GM12873 (cell line): ENCODE measurements around the gene KATNAL1.

Experiments
- TF ChIP-seq, protein P1 (sequence below): IDR thresholded peaks from 2 replicates; pipeline ENCODE4 v1.5.1; 2012; ENCODE audit warnings: low read depth, mild to moderate bottlenecking, moderate library complexity, low read length, control low read depth; ENCODE audit not compliant: insufficient read depth; ENCODE audit errors: missing control alignments

The KATNAL1 gene

GRCh38 chr13:30256713-30257467, 50.5 kb downstream of the KATNAL1 start:
- TF ChIP-seq, protein P1, sequence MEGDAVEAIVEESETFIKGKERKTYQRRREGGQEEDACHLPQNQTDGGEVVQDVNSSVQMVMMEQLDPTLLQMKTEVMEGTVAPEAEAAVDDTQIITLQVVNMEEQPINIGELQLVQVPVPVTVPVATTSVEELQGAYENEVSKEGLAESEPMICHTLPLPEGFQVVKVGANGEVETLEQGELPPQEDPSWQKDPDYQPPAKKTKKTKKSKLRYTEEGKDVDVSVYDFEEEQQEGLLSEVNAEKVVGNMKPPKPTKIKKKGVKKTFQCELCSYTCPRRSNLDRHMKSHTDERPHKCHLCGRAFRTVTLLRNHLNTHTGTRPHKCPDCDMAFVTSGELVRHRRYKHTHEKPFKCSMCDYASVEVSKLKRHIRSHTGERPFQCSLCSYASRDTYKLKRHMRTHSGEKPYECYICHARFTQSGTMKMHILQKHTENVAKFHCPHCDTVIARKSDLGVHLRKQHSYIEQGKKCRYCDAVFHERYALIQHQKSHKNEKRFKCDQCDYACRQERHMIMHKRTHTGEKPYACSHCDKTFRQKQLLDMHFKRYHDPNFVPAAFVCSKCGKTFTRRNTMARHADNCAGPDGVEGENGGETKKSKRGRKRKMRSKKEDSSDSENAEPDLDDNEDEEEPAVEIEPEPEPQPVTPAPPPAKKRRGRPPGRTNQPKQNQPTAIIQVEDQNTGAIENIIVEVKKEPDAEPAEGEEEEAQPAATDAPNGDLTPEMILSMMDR, result no peak

DNA sequence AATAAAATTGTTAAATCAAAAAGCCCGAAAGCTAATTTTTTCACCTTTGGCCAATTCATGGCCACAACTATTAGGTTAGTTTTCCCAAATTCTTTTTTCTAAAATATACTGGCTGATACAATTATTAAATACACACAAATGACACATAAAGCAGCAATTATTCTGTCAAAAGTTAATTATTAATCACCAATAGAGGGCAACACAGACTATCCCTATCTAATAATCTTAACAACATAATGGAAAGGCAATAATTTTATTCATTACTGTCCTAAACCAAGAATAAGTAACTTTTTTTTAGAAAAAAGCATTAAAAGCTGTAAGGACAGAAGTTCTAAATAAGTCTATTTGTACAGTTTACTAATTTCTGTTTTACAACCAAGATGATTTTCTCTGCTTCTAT, 51.7 kb downstream of the KATNAL1 start:
- TF ChIP-seq, protein P1, result no peak

GRCh38 chr13:30253830-30254229, 53.5 kb downstream of the KATNAL1 start:
- TF ChIP-seq, protein P1, result no peak

- TF ChIP-seq, protein P1, result no peak
Observed at GRCh38 chr13:30247406-30247805, 59.9 kb downstream of the KATNAL1 start.

- TF ChIP-seq, protein P1, result no peak
Observed at GRCh38 chr13:30241532-30241931, 65.8 kb downstream of the KATNAL1 start.

GRCh38 chr13:30240608-30241007, 66.7 kb downstream of the KATNAL1 start:
- TF ChIP-seq, protein P1, result no peak

DNA sequence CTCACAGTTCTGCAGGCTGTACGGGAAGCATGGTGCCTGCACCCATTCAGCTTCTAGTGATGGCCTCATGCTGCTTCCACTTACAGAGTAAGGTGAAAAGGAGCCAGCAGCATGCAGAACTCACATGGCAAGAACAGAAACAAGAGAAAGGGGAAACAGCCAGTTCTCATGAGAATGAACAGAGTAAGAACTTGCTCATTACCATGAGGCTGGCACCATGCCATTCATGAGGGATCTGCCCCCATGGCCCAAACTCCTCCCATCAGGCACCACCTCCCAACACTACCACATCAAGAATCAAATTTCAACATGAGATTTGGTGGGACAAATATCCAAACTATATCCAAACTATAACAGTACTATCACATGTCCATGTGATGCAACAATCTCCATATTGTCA, 72.1 kb downstream of the KATNAL1 start:
- TF ChIP-seq, protein P1, result no peak
